ENCODE results near the gene OLFM3.

Gene OLFM3

GRCh38 chr1:101996825-101997465, at the start of gene OLFM3:
Gene OLFM3, minus strand, starts transcription at chr1:101996926.
- Histone ChIP-seq H3K4me1 (peaks cover 13% of the 10 kb centered on the region), H3K27me3 (ENCODE audit: low read depth) (no peaks in the 10 kb centered on the region), H3K36me3 (replicated peaks) (no peaks in the 10 kb centered on the region), H3K4me3 (peak within 1 kb of the TSS; percentile 42), H3K9me3 (no peaks in the 10 kb centered on the region)
- in situ Hi-C loops (cut with MboI; ENCODE audit: low sequenced_read_pairs) = loop anchor here (25.0 kb wide), 1 partner anchor 190 kb away; no protein-coding TSS in a partner anchor
- peak; percentile 78 to 90 for DNase-seq (ENCODE audit: low spot score in 2 of 2)

- Histone ChIP-seq H3K4me1 (no peaks in the 10 kb centered on the region), H3K4me3 (no peak overlapping the region), H3K9me3 (no peaks in the 10 kb centered on the region), H3K27me3 (ENCODE audit: low read depth) (no peaks in the 10 kb centered on the region), H3K36me3 (replicated peaks) (no peaks in the 10 kb centered on the region)
- in situ Hi-C loops (cut with MboI; ENCODE audit: low sequenced_read_pairs) = no loop called here
- DNase-seq (ENCODE audit: low spot score in 2 of 2) = no peak
Measured at GRCh38 chr1:102045752-102046151, 49.0 kb upstream of the OLFM3 start.

- in situ Hi-C loops (cut with MboI; ENCODE audit: low sequenced_read_pairs) = no loop called here
- Histone ChIP-seq H3K36me3 (replicated peaks) (no peaks in the 10 kb centered on the region), H3K4me1 (no peaks in the 10 kb centered on the region), H3K9me3 (no peaks in the 10 kb centered on the region), H3K4me3 (no peak overlapping the region), H3K27me3 (ENCODE audit: low read depth) (no peaks in the 10 kb centered on the region)
- DNase-seq (ENCODE audit: low spot score in 2 of 2) = no peak
Measured at GRCh38 chr1:102032534-102032933, 35.8 kb upstream of the OLFM3 start.

- H3K4me3 ChIP-seq = no peak overlapping the region
- H3K4me1 ChIP-seq = no peaks in the 10 kb centered on the region
- in situ Hi-C loops (cut with MboI; ENCODE audit: low sequenced_read_pairs) = no loop called here
- H3K36me3 ChIP-seq (replicated peaks) = no peaks in the 10 kb centered on the region
- H3K9me3 ChIP-seq = no peaks in the 10 kb centered on the region
- DNase-seq (ENCODE audit: low spot score in 2 of 2) = no peak
- H3K27me3 ChIP-seq (ENCODE audit: low read depth) = no peaks in the 10 kb centered on the region
Measured at GRCh38 chr1:102019530-102019929, 22.8 kb upstream of the OLFM3 start.

DNA sequence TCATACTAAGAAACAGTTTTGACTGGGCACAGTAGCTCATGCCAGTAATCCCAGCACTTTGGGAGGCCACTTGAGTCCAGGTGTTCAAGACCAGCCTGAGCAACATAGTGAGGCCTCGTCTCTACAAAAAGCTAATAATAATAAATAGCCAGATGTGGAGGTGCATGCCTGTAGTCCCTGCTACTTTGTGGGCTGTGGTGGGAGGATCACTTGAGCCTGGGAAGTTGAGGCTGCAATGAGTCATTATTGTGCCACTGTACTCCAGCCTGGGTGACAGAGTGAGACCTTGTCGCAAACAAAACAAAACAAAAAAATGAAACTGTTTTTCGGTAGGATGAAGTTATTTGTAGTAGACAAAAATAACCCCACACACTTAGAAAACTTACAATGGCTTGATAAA, 19.0 kb upstream of the OLFM3 start:
- in situ Hi-C loops (cut with MboI; ENCODE audit: low sequenced_read_pairs) = no loop called here
- Histone ChIP-seq H3K36me3 (replicated peaks) (no peaks in the 10 kb centered on the region), H3K9me3 (no peaks in the 10 kb centered on the region), H3K4me3 (no peak overlapping the region), H3K27me3 (ENCODE audit: low read depth) (no peaks in the 10 kb centered on the region), H3K4me1 (peaks cover 30% of the 10 kb centered on the region)
- no peak for DNase-seq (ENCODE audit: low spot score in 2 of 2)

GRCh38 chr1:102002057-102002456, 5.3 kb upstream of the OLFM3 start:
- in situ Hi-C loops (cut with MboI; ENCODE audit: low sequenced_read_pairs) = no loop called here
- Histone ChIP-seq H3K36me3 (replicated peaks) (no peaks in the 10 kb centered on the region), H3K4me3 (no peak overlapping the region), H3K27me3 (ENCODE audit: low read depth) (no peaks in the 10 kb centered on the region), H3K9me3 (no peaks in the 10 kb centered on the region), H3K4me1 (no peaks in the 10 kb centered on the region)
- DNase-seq (ENCODE audit: low spot score in 2 of 2) = peak in 1 of 2 experiments; percentile 34

- H3K4me3 ChIP-seq = peak overlapping the region; percentile 42
- H3K36me3 ChIP-seq (replicated peaks) = no peaks in the 10 kb centered on the region
- peak; percentile 38 to 65 for DNase-seq (ENCODE audit: low spot score in 2 of 2)
- H3K4me1 ChIP-seq = peaks cover 21% of the 10 kb centered on the region
- in situ Hi-C loops (cut with MboI; ENCODE audit: low sequenced_read_pairs) = loop anchor here (25.0 kb wide), 1 partner anchor 191 kb away; no protein-coding TSS in a partner anchor
- no peaks in the 10 kb centered on the region for H3K27me3 ChIP-seq (ENCODE audit: low read depth)
- no peaks in the 10 kb centered on the region for H3K9me3 ChIP-seq
Measured at GRCh38 chr1:101995984-101996745, 561 bp downstream of the OLFM3 start.

- H3K9me3 ChIP-seq = no peaks in the 10 kb centered on the region
- peaks cover 22% of the 10 kb centered on the region for H3K4me1 ChIP-seq
- H3K4me3 ChIP-seq = no peak overlapping the region
- in situ Hi-C loops (cut with MboI; ENCODE audit: low sequenced_read_pairs) = loop anchor here (25.0 kb wide), 1 partner anchor 194 kb away; no protein-coding TSS in a partner anchor
- DNase-seq (ENCODE audit: low spot score in 2 of 2) = peak in 1 of 2 experiments; percentile 70
- no peaks in the 10 kb centered on the region for H3K36me3 ChIP-seq (replicated peaks)
- H3K27me3 ChIP-seq (ENCODE audit: low read depth) = no peaks in the 10 kb centered on the region
Measured at GRCh38 chr1:101993710-101994109, 3.0 kb downstream of the OLFM3 start.

- in situ Hi-C loops (cut with MboI; ENCODE audit: low sequenced_read_pairs) = loop anchor here (25.0 kb wide), 1 partner anchor 194 kb away; no protein-coding TSS in a partner anchor
- H3K9me3 ChIP-seq = no peaks in the 10 kb centered on the region
- H3K4me1 ChIP-seq = peaks cover 22% of the 10 kb centered on the region
- no peaks in the 10 kb centered on the region for H3K27me3 ChIP-seq (ENCODE audit: low read depth)
- DNase-seq (ENCODE audit: low spot score in 2 of 2) = peak in 1 of 2 experiments; percentile 59
- no peak overlapping the region for H3K4me3 ChIP-seq
- H3K36me3 ChIP-seq (replicated peaks) = no peaks in the 10 kb centered on the region
Measured at GRCh38 chr1:101992821-101993575, 3.7 kb downstream of the OLFM3 start.

DNA sequence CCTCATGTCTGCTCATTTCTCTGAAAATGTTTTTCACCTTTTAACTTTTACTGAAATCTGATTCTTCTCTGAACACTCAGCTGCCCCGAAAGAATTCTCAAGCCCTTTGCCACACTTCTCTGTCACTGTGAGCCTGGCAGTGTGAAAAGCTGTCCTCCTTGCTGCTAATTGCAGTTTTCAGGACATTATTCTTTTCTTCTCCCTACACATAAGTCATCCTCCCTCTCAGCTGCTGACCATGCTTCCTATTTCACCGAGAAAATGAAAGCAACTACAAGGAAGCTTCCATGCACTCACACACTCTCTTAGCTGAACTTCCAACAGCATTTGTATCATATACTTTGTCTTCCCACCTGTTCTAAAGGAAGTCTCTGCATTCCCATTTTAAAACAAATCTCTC, 15.8 kb downstream of the OLFM3 start:
- Histone ChIP-seq H3K27me3 (ENCODE audit: low read depth) (no peaks in the 10 kb centered on the region), H3K4me3 (no peak overlapping the region), H3K36me3 (replicated peaks) (no peaks in the 10 kb centered on the region), H3K4me1 (peaks cover under 1% of the 10 kb centered on the region), H3K9me3 (no peaks in the 10 kb centered on the region; the same call in 1 of the 2 replicates)
- DNase-seq (ENCODE audit: low spot score in 2 of 2) = no peak
- in situ Hi-C loops (cut with MboI; ENCODE audit: low sequenced_read_pairs) = loop anchor here (25.0 kb wide), 1 partner anchor 206 kb away; no protein-coding TSS in a partner anchor

DNA sequence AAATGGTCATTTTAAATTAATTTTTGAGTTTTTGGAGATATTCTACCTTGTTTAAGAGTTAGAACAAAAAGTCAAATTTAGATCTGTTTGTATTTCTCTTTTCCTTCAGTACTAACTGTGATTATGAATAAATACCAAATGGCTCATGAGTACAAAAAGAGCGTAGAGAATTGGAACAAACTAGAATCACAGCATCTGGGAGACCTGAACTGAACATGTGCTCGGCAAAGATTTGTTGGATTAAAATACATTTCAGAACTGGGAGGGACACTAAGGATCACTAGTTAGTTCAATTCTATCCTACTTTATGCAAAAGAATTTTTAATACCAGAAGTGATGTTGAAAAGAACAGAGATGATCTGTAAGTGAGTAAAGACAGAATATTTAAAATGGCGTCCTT, 19.5 kb downstream of the OLFM3 start:
- Histone ChIP-seq H3K36me3 (replicated peaks) (no peaks in the 10 kb centered on the region), H3K4me1 (peaks cover 7% of the 10 kb centered on the region), H3K4me3 (no peak overlapping the region), H3K9me3 (no peaks in the 10 kb centered on the region; the same call in 1 of the 2 replicates), H3K27me3 (ENCODE audit: low read depth) (no peaks in the 10 kb centered on the region)
- in situ Hi-C loops (cut with MboI; ENCODE audit: low sequenced_read_pairs) = loop anchor here (25.0 kb wide), 1 partner anchor 210 kb away; no protein-coding TSS in a partner anchor
- no peak for DNase-seq (ENCODE audit: low spot score in 2 of 2)

- Histone ChIP-seq H3K36me3 (replicated peaks) (no peaks in the 10 kb centered on the region), H3K27me3 (ENCODE audit: low read depth) (no peaks in the 10 kb centered on the region), H3K4me3 (no peak overlapping the region), H3K9me3 (no peaks in the 10 kb centered on the region; the same call in 1 of the 2 replicates), H3K4me1 (peaks cover 7% of the 10 kb centered on the region)
- in situ Hi-C loops (cut with MboI; ENCODE audit: low sequenced_read_pairs) = loop anchor here (25.0 kb wide), 1 partner anchor 211 kb away; no protein-coding TSS in a partner anchor
- no peak for DNase-seq (ENCODE audit: low spot score in 2 of 2)
Measured at GRCh38 chr1:101976161-101976560, 20.6 kb downstream of the OLFM3 start.

GRCh38 chr1:101975371-101975770, 21.4 kb downstream of the OLFM3 start:
- Histone ChIP-seq H3K4me3 (no peak overlapping the region), H3K36me3 (replicated peaks) (no peaks in the 10 kb centered on the region), H3K9me3 (no peaks in the 10 kb centered on the region; the same call in 1 of the 2 replicates), H3K27me3 (ENCODE audit: low read depth) (no peaks in the 10 kb centered on the region), H3K4me1 (peaks cover 9% of the 10 kb centered on the region)
- in situ Hi-C loops (cut with MboI; ENCODE audit: low sequenced_read_pairs) = loop anchor here (25.0 kb wide), 1 partner anchor 212 kb away; no protein-coding TSS in a partner anchor
- DNase-seq (ENCODE audit: low spot score in 2 of 2) = no peak

Data from HAP-1 (cell line).